ENCODE data around the gene TEX35. TPM values are rescaled to one million over a fixed set of nuclear protein-coding genes. Genes with fewer than 3 reads are reported as not detected.

TEX35 gene
- total and polyA plus RNA-seq, 10 of the 15 experiments (the other 5 are each of a cell fraction or from before 2014, with no cell fraction given): not detected

DNA sequence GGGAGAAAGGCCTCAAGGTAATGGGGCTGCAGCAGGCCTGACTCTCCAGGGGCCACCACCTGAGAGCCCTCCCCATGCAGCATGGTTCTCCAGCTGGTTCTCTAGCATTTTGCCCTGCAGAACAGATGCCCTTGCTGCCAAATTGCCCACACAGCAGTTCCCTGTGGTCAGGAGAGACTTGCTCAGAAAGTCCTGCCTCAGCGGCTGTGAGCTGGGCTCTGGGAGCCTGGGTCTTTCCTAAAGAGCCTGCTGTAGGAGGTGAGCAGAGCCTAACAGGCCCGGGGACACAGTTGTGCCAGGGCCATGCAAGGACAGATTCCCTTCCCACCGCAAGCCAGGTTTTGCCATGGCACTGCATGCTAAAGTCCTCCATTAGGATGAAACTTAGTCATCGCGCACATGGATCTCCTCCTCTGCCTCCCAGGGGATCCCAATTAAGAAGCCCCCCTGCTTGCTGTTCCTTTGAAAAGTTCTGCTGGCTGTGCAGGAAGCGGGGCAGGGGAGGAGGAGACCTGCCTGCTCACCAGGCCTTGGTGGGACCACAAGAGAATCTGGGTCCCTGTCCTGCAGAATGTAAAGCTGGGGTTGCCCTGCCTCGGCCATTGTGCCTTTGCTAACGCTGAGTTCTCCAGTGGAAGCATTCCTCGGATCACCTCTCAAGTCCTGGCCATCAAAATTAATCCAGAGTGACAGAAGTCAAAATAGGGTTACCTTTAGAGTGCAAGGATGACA is 21.4 kb downstream of the TEX35 start (continued):
- TF ChIP-seq, protein P1, sequence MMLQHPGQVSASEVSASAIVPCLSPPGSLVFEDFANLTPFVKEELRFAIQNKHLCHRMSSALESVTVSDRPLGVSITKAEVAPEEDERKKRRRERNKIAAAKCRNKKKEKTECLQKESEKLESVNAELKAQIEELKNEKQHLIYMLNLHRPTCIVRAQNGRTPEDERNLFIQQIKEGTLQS (IDR thresholded peaks at IDR 0.05; ENCODE audit: borderline replicate concordance, extremely low read depth, low read depth, low read length): no peak
- TF ChIP-seq, protein P2, sequence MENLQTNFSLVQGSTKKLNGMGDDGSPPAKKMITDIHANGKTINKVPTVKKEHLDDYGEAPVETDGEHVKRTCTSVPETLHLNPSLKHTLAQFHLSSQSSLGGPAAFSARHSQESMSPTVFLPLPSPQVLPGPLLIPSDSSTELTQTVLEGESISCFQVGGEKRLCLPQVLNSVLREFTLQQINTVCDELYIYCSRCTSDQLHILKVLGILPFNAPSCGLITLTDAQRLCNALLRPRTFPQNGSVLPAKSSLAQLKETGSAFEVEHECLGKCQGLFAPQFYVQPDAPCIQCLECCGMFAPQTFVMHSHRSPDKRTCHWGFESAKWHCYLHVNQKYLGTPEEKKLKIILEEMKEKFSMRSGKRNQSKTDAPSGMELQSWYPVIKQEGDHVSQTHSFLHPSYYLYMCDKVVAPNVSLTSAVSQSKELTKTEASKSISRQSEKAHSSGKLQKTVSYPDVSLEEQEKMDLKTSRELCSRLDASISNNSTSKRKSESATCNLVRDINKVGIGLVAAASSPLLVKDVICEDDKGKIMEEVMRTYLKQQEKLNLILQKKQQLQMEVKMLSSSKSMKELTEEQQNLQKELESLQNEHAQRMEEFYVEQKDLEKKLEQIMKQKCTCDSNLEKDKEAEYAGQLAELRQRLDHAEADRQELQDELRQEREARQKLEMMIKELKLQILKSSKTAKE (IDR thresholded peaks at IDR 0.05; ENCODE audit: low read depth, poor library complexity, severe bottlenecking): no peak
- no peak for TF ChIP-seq NRF1 (conservative IDR thresholded peaks at IDR 0.05; ENCODE audit: low read depth, low read length)

DNA sequence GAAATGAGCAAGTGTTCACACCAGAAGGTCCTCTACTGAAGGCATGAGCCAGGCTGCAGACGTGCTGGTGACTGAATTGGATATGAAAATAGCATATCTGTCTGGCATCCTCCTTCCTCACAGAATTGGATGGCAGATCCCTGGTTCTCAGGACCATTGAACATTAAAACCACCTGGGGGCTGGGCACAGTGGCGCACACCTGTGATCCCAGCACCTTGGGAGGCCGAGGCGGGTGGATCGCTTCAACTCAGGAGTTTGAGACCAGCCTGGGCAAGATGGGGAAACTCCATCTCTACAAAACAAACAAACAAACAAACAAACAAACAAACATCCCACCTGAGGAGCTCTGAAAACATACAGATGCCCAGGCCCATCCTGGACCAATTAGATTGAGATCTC is 23.4 kb downstream of the TEX35 start:
- 64% methylated on average over 5 of the region's 5 CpGs for WGBS (ENCODE audit: insufficient coverage, insufficient replicate concordance, low lambda C conversion rate, missing lambda C conversion rate)
- no peaks in the 10 kb centered on the region; a peak in 1 of 4 replicates for H3K27me3 ChIP-seq (replicated peaks in 1 of 2; ENCODE audit: control insufficient read depth in 2 of 2, insufficient read depth in 2 of 2, low read length in 1 of 2)
- H3K36me3 ChIP-seq (ENCODE audit: control insufficient read depth in 2 of 2, insufficient read depth in 2 of 2, low read length in 1 of 2): no peaks in the 10 kb centered on the region
- ATAC-seq: no peak
- H3K9me3 ChIP-seq (replicated peaks; ENCODE audit: control insufficient read depth, insufficient read depth, low read length): no peaks in the 10 kb centered on the region
- DNase-seq (ENCODE audit: low read depth, low spot score): no peak
- ChIA-PET SMC1A (ENCODE audit: uncharacterized antibody, unreplicated experiment) (interaction anchor here (1.0 kb wide), 2 partner anchors 240 to 467 kb away, joined by 3 read pairs; no protein-coding TSS in a partner anchor), CTCF (interaction anchor here (1.2 to 15.3 kb wide), 3 partner anchors 33 to 467 kb away, joined by 3 to 283 read pairs (median 20); no protein-coding TSS in a partner anchor), RAD21 (ENCODE audit: unreplicated experiment) (interaction anchor here (1.2 kb wide), 1 partner anchor 467 kb away, joined by 4 read pairs; no protein-coding TSS in a partner anchor), POLR2A (interaction anchor here (0.6 kb wide), 1 partner anchor 237 kb away, joined by 3 read pairs; no protein-coding TSS in a partner anchor)
- H3K79me2 ChIP-seq (ENCODE audit: control insufficient read depth, insufficient read depth, low read length): no peaks in the 10 kb centered on the region
- H3K4me3 ChIP-seq: no peak overlapping the region
- no peak overlapping the region for H3K27ac ChIP-seq (ENCODE audit: control insufficient read depth, insufficient read depth)
- no peak for TF ChIP-seq GATAD2B (conservative IDR thresholded peaks at IDR 0.05; ENCODE audit: low read depth)
- H2AFZ ChIP-seq (ENCODE audit: control insufficient read depth, low read depth, low read length): no peak overlapping the region
- intact Hi-C loops (cut with micrococcal nuclease; ENCODE audit: unreplicated experiment) (no loop called here), in situ Hi-C loops (cut with MboI) (loop anchor here (25.0 kb wide), 1 partner anchor 226 kb away; no protein-coding TSS in a partner anchor)
- no peak overlapping the region for H3K9ac ChIP-seq (ENCODE audit: control insufficient read depth, insufficient read depth, low read length)
- H3K4me1 ChIP-seq (ENCODE audit: control insufficient read depth, insufficient read depth, low read length): no peaks in the 10 kb centered on the region
- H4K20me1 ChIP-seq (ENCODE audit: control insufficient read depth, insufficient read depth): no peaks in the 10 kb centered on the region
- no TSS peak for BruUV-seq (replicated peaks)
- H3K4me2 ChIP-seq (ENCODE audit: control insufficient read depth, insufficient read depth): no peak overlapping the region
- FAIRE-seq: no peak

All from GM12878 (cell line).